DND-41 (cell line): ENCODE results near the gene ABCG1.

Experiments
- ATAC-seq: fragments of 200-7000 bp; cut with Tn5 transposase; 3 replicates; pipeline ENCODE4 v1.9.1; 2021; ENCODE audit warnings: low read depth; ENCODE audit not compliant: insufficient read depth
- DNase-seq: peaks from one replicate; pipeline ENCODE4 v3.0.0-alpha.2; 2020
- H2AFZ ChIP-seq: 2 replicates; pipeline ENCODE4 v1.6.0; 2012; ENCODE audit warnings: low read depth, low read length
- H3K27ac ChIP-seq: 2 replicates; pipeline ENCODE4 v1.5.1; 2012; ENCODE audit warnings: low read length, inconsistent platforms
- H3K27me3 ChIP-seq: fragments of 200-600 bp; sonication (generic); 2 replicates; pipeline ENCODE4 v1.6.0; 2012; ENCODE audit warnings: low read length, mild to moderate bottlenecking, inconsistent platforms; ENCODE audit not compliant: insufficient read depth, poor library complexity
- H3K36me3 ChIP-seq: 2 replicates; pipeline ENCODE4 v1.5.1; 2012; ENCODE audit warnings: low read length, inconsistent platforms; ENCODE audit not compliant: insufficient read depth
- H3K4me1 ChIP-seq: 2 replicates; pipeline ENCODE4 v1.5.1; 2012; ENCODE audit warnings: mild to moderate bottlenecking, low read length; ENCODE audit not compliant: insufficient read depth
- H3K4me2 ChIP-seq: 2 replicates; pipeline ENCODE4 v1.6.0; 2012; ENCODE audit warnings: mild to moderate bottlenecking, moderate library complexity, low read length, inconsistent platforms; ENCODE audit not compliant: insufficient read depth
- H3K4me3 ChIP-seq, 2 experiments: fragments of 200-600 bp in 1 of 2; shearing (Covaris generic) in 1 of 2; 2 replicates each; pipeline ENCODE4 v1.5.1; 2012 to 2016; ENCODE audit warnings: inconsistent platforms in 2 of 2, low read length in 2 of 2, mild to moderate bottlenecking in 2 of 2, low read depth in 1 of 2, moderate library complexity in 1 of 2
- H3K79me2 ChIP-seq: 2 replicates; pipeline ENCODE4 v1.6.0; 2012; ENCODE audit warnings: low read length, inconsistent platforms; ENCODE audit not compliant: insufficient read depth
- H3K9ac ChIP-seq: 2 replicates; pipeline ENCODE4 v1.6.0; 2012; ENCODE audit warnings: low read depth, mild to moderate bottlenecking, inconsistent platforms, low read length, moderate library complexity
- H3K9me3 ChIP-seq: 2 replicates; pipeline ENCODE4 v1.5.1; 2012; ENCODE audit warnings: low read length, moderate library complexity, mild to moderate bottlenecking, inconsistent platforms; ENCODE audit not compliant: insufficient read depth, severe bottlenecking
- H4K20me1 ChIP-seq: 2 replicates; pipeline ENCODE4 v1.6.0; 2012; ENCODE audit warnings: low read length; ENCODE audit not compliant: insufficient read depth
- EZH2 ChIP-seq: IDR thresholded peaks from 3 replicates; pipeline ENCODE4 v1.6.1; 2012; ENCODE audit warnings: borderline replicate concordance, low read depth, mild to moderate bottlenecking, moderate library complexity, low read length, inconsistent platforms; ENCODE audit not compliant: severe bottlenecking
- TF ChIP-seq, protein P1 (sequence below): IDR thresholded peaks from 2 replicates; pipeline ENCODE4 v1.5.1; 2012; ENCODE audit warnings: borderline replicate concordance, low read length, moderate library complexity, mild to moderate bottlenecking; ENCODE audit not compliant: poor library complexity, severe bottlenecking; ENCODE audit errors: extremely low read depth

The ABCG1 gene

DNA sequence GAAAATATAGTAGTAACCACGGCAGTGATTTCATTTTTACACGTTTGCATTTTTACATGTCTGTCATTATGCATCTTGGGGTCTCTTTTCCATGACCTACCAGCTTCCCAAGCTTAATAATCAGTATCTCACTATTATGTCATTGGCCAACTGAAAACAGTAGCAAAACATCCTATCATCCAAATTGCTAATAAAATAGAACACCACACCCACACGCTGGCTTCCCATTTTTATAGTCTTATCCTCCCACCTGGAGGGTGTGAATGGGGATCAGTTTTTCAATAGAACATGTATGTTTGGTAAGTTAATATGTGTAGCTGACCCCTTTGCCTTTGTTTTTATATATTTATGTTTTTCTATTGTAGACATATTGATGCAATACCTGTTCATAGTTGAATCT is 84.5 kb downstream of the ABCG1 start:
- ATAC-seq: no peak
- no peaks in the 10 kb centered on the region for H3K36me3 ChIP-seq
- no peak overlapping the region for H3K4me3 ChIP-seq
- no peak overlapping the region for H2AFZ ChIP-seq
- H4K20me1 ChIP-seq: no peaks in the 10 kb centered on the region
- no peak overlapping the region for H3K9ac ChIP-seq
- no peaks in the 10 kb centered on the region for H3K79me2 ChIP-seq
- no peak overlapping the region for H3K27ac ChIP-seq
- TF ChIP-seq EZH2: no peak
- TF ChIP-seq, protein P1, sequence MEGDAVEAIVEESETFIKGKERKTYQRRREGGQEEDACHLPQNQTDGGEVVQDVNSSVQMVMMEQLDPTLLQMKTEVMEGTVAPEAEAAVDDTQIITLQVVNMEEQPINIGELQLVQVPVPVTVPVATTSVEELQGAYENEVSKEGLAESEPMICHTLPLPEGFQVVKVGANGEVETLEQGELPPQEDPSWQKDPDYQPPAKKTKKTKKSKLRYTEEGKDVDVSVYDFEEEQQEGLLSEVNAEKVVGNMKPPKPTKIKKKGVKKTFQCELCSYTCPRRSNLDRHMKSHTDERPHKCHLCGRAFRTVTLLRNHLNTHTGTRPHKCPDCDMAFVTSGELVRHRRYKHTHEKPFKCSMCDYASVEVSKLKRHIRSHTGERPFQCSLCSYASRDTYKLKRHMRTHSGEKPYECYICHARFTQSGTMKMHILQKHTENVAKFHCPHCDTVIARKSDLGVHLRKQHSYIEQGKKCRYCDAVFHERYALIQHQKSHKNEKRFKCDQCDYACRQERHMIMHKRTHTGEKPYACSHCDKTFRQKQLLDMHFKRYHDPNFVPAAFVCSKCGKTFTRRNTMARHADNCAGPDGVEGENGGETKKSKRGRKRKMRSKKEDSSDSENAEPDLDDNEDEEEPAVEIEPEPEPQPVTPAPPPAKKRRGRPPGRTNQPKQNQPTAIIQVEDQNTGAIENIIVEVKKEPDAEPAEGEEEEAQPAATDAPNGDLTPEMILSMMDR: no peak
- H3K4me2 ChIP-seq: no peak overlapping the region
- no peak for DNase-seq
- H3K27me3 ChIP-seq: no peaks in the 10 kb centered on the region
- H3K9me3 ChIP-seq: no peaks in the 10 kb centered on the region
- H3K4me1 ChIP-seq: no peaks in the 10 kb centered on the region

DNA sequence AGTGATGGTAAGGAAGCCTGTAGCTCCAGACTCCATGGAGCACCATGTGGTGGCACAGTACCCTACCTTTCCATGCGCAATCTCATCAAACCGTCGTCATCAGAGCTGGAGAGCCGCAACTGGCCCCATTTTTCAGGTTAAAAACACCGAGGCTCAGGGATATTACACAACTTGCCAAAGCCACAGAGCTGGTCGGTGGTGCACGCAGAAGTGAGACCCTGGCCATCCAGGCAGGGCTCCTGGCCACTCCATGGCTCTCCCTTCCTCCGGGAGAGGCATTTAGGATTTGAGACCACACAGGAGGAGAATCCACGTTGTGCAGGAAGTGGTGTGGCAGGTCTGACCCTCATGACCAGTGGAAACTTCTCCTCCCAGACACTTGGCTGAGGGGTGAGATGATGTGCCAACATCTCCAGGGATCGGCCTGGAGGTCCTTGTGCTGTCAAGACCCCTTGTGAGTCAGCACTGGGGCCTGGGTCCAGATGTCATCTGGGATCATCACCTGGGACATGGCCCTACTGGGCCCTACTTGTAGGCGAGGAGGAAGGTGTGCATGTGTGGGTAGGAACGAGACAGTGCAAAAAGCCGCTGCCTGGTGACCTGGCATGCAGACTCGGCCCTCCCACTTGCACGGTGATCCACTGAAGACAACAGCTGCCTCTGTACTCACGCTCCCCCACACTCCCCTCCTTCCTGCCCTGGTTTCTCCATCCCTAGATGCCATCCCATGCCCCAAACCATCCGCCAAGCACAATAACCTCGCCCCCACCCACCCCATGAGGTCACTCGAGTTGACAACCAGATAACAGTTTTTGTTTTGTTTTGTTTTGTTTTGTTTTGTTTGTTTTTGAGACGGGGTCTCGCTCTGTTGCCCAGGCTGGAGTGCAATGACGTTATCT is 85.9 kb downstream of the ABCG1 start:
- Histone ChIP-seq H3K9ac (no peak overlapping the region), H3K4me2 (no peak overlapping the region), H3K27ac (no peak overlapping the region), H3K36me3 (no peaks in the 10 kb centered on the region), H3K79me2 (no peaks in the 10 kb centered on the region), H3K4me3 (no peak overlapping the region), H3K4me1 (peaks cover 7% of the 10 kb centered on the region), H3K27me3 (no peaks in the 10 kb centered on the region), H2AFZ (no peak overlapping the region), H4K20me1 (no peaks in the 10 kb centered on the region), H3K9me3 (no peaks in the 10 kb centered on the region)
- DNase-seq (no peak), ATAC-seq (no peak)
- TF ChIP-seq EZH2: no peak
- TF ChIP-seq, protein P1: no peak

DNA sequence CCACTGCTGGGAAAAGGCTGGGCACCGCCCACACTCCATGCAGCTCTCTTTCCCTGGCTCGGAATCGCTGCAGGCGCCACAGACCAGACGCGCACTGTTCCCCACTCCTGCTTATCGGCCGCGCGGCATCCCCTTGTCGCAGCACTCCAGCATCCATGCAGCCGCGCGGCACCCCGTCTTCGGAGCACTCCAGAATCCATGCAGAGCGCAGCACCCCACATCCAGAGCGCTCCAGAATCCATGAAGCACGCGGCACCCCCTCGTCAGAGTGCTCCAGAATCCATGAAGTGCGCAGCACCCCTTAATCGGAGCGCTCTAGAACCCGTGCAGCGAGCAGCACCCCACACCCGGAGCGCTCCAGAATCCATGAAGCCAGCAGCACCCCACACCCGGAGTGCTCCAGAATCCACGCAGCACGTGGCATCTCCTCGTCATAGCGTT is 86.8 kb downstream of the ABCG1 start:
- TF ChIP-seq EZH2: no peak
- TF ChIP-seq, protein P1: no peak
- no peak overlapping the region for H3K27ac ChIP-seq
- H3K9me3 ChIP-seq: no peaks in the 10 kb centered on the region
- no peak for ATAC-seq
- no peak overlapping the region for H3K4me2 ChIP-seq
- H4K20me1 ChIP-seq: no peaks in the 10 kb centered on the region
- H3K79me2 ChIP-seq: no peaks in the 10 kb centered on the region
- no peak overlapping the region for H2AFZ ChIP-seq
- H3K36me3 ChIP-seq: no peaks in the 10 kb centered on the region
- no peaks in the 10 kb centered on the region for H3K27me3 ChIP-seq
- no peak overlapping the region for H3K4me3 ChIP-seq
- H3K4me1 ChIP-seq: peaks cover 10% of the 10 kb centered on the region
- no peak overlapping the region for H3K9ac ChIP-seq
- DNase-seq: no peak
